Trophoblast cell (in vitro differentiated cells and primary cell): ENCODE measurements around the gene PPM1H.

ENCODE experiments used
- DNase-seq, 2 donors: peaks; one replicate each; pipeline ENCODE4 v3.0.0-alpha.2; 2016
- H2AFZ ChIP-seq: 2 replicates; pipeline ENCODE4 v1.6.1; 2013; ENCODE audit warnings: low read length, moderate library complexity, mild to moderate bottlenecking; ENCODE audit not compliant: insufficient read depth, poor library complexity
- H2AK5ac ChIP-seq: 2 replicates; pipeline ENCODE4 v1.6.1; 2013; ENCODE audit warnings: mild to moderate bottlenecking, low read length
- H2BK120ac ChIP-seq: 2 replicates; pipeline ENCODE4 v1.6.1; 2013; ENCODE audit warnings: low read length, mild to moderate bottlenecking, moderate library complexity; ENCODE audit not compliant: insufficient read depth, poor library complexity
- H2BK12ac ChIP-seq: 2 replicates; pipeline ENCODE4 v1.6.1; 2013; ENCODE audit warnings: mild to moderate bottlenecking, low read length, moderate library complexity
- H2BK5ac ChIP-seq: 2 replicates; pipeline ENCODE4 v1.6.1; 2013; ENCODE audit warnings: low read length, low read depth, moderate library complexity, mild to moderate bottlenecking; ENCODE audit not compliant: poor library complexity
- H3K14ac ChIP-seq: 2 replicates; pipeline ENCODE4 v1.6.1; 2013; ENCODE audit warnings: mild to moderate bottlenecking, low read length
- H3K18ac ChIP-seq: 2 replicates; pipeline ENCODE4 v1.6.1; 2013; ENCODE audit warnings: mild to moderate bottlenecking, low read length
- H3K23ac ChIP-seq: 2 replicates; pipeline ENCODE4 v1.6.1; 2013; ENCODE audit warnings: low read length
- H3K27ac ChIP-seq: 2 replicates; pipeline ENCODE4 v1.5.1; 2013; ENCODE audit warnings: low read depth, mild to moderate bottlenecking, inconsistent platforms, low read length, moderate library complexity
- H3K27me3 ChIP-seq: 2 replicates; pipeline ENCODE4 v1.6.1; 2013; ENCODE audit warnings: inconsistent platforms, mild to moderate bottlenecking, low read length, moderate library complexity; ENCODE audit not compliant: insufficient read depth
- H3K36me3 ChIP-seq, 2 experiments: 1 replicate in 1 of 2; 2 replicates in 1 of 2; pipeline ENCODE4 v1.6.1; 2013; ENCODE audit warnings: low read length in 2 of 2, mild to moderate bottlenecking in 2 of 2, moderate library complexity in 1 of 2; ENCODE audit not compliant: insufficient read depth in 2 of 2, control insufficient read depth in 1 of 2
- H3K4ac ChIP-seq: 2 replicates; pipeline ENCODE4 v1.6.1; 2013; ENCODE audit warnings: low read depth, mild to moderate bottlenecking, low read length, moderate library complexity
- H3K4me1 ChIP-seq, 2 experiments: 1 replicate in 1 of 2; 2 replicates in 1 of 2; pipeline ENCODE4 v1.6.1; 2013; ENCODE audit warnings: low read length in 2 of 2, mild to moderate bottlenecking in 2 of 2, moderate library complexity in 1 of 2; ENCODE audit not compliant: insufficient read depth in 2 of 2, control insufficient read depth in 1 of 2
- H3K4me2 ChIP-seq: 2 replicates; pipeline ENCODE4 v1.6.1; 2013; ENCODE audit warnings: inconsistent platforms, mild to moderate bottlenecking, low read length, moderate library complexity
- H3K4me3 ChIP-seq: 2 replicates; pipeline ENCODE4 v1.5.1; 2013; ENCODE audit warnings: mild to moderate bottlenecking, low read depth, low read length, inconsistent platforms
- H3K79me1 ChIP-seq: one replicate; pipeline ENCODE4 v1.6.1; 2013; ENCODE audit warnings: low read length
- H3K79me2 ChIP-seq: 2 replicates; pipeline ENCODE4 v1.6.1; 2013; ENCODE audit warnings: low read length, mild to moderate bottlenecking; ENCODE audit not compliant: control insufficient read depth, insufficient read depth, poor library complexity
- H3K9ac ChIP-seq: 2 replicates; pipeline ENCODE4 v1.6.1; 2013; ENCODE audit warnings: mild to moderate bottlenecking, low read length
- H3K9me3 ChIP-seq: 2 replicates; pipeline ENCODE4 v1.6.1; 2013; ENCODE audit warnings: low read depth, mild to moderate bottlenecking, control low read depth, inconsistent platforms, low read length; ENCODE audit not compliant: insufficient read depth
- H4K12ac ChIP-seq: 2 replicates; pipeline ENCODE4 v1.6.1; 2013; ENCODE audit warnings: low read depth, mild to moderate bottlenecking, low read length, moderate library complexity
- H4K8ac ChIP-seq: 2 replicates; pipeline ENCODE4 v1.6.1; 2013; ENCODE audit warnings: low read depth, mild to moderate bottlenecking, low read length, moderate library complexity
- H4K91ac ChIP-seq: one replicate; pipeline ENCODE4 v1.6.1; 2013; ENCODE audit warnings: low read depth, mild to moderate bottlenecking, low read length, moderate library complexity
- WGBS: extraction: QIAGEN DNeasy Blood & Tissue Kit; methylation state at CpG from one replicate; pipeline ENCODE4 v1.1.7; 2013; ENCODE audit warnings: missing lambda C conversion rate; ENCODE audit not compliant: insufficient read length, insufficient coverage; ENCODE audit errors: extremely low coverage; 5-methylcytosine and 5-hydroxymethylcytosine counted together

Gene PPM1H

DNA sequence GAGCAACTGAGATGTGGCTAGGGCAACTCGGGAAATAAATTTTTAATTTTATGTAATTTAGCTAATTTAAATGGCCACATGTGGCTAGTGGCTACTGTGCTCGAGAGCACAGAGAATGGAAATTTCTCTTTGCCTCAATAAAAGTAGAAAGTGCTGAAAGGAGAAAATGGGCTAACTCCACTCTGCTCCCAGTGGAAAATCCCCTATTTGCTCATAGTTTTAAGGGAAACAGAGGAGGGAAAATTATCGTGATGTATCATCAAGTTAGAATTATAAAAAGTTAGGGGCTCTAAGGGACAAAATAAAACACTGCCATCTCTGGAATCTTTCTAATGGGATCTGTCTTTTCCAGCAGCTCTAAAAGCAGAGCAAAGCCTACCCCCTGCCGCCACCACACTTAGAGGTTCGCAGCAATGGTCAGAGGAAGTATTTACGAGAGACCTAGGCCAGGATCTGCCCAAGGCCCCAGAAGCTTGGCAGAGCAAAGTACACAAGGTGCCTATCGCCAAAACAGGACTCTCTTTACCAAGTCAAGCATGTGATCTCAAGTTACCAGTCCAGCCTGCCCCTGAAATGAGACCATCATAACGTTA lies 220.7 kb downstream of the PPM1H start:
- no CpG with 5 or more reads among the region's 8 CpGs for WGBS
- Histone ChIP-seq H2BK12ac (no peak overlapping the region), H4K12ac (no peak overlapping the region), H2BK120ac (no peak overlapping the region), H3K23ac (no peak overlapping the region), H4K8ac (no peak overlapping the region), H2AK5ac (no peak overlapping the region), H3K9me3 (no peaks in the 10 kb centered on the region), H2AFZ (no peak overlapping the region), H3K36me3 (no peaks in the 10 kb centered on the region), H3K27ac (no peak overlapping the region), H4K91ac (no peak overlapping the region), H3K27me3 (no peaks in the 10 kb centered on the region), H3K18ac (no peak overlapping the region), H3K79me2 (no peaks in the 10 kb centered on the region), H2BK5ac (no peak overlapping the region), H3K4me2 (no peak overlapping the region), H3K4me3 (no peak overlapping the region), H3K4ac (no peak overlapping the region), H3K4me1 (peaks cover 0 to 3% of the 10 kb centered on the region in 2 experiments), H3K9ac (no peak overlapping the region), H3K79me1 (no peaks in the 10 kb centered on the region), H3K14ac (no peak overlapping the region)
- no peak for DNase-seq

DNA sequence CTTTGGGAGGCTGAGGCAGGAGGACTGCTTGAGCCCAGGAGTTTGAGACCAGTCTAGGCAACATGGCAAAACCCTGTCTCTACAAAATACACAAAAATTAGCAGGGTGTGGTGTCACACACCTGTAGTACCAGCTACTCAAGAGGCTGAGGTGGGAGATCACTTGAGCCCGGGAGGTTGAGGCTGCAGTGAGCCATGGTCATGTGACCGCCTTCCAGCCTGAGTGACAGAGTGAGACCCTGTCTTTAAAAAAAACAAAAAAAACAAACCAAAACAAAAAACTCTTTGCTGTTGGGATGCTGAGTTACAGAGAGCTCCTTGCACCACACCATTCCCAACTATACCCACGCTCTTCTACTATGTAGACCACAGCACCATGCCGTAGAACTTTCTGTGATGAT lies 221.2 kb downstream of the PPM1H start:
- Histone ChIP-seq H3K79me2 (no peaks in the 10 kb centered on the region), H2BK120ac (no peak overlapping the region), H3K4me3 (no peak overlapping the region), H3K4me1 (peaks cover 0 to 3% of the 10 kb centered on the region in 2 experiments), H4K91ac (no peak overlapping the region), H4K12ac (no peak overlapping the region), H4K8ac (no peak overlapping the region), H3K9me3 (no peaks in the 10 kb centered on the region), H3K79me1 (no peaks in the 10 kb centered on the region), H3K9ac (no peak overlapping the region), H3K36me3 (no peaks in the 10 kb centered on the region), H3K23ac (no peak overlapping the region), H2AK5ac (no peak overlapping the region), H3K14ac (no peak overlapping the region), H3K18ac (no peak overlapping the region), H3K4me2 (no peak overlapping the region), H2BK12ac (no peak overlapping the region), H3K27ac (no peak overlapping the region), H3K27me3 (no peaks in the 10 kb centered on the region), H3K4ac (no peak overlapping the region), H2AFZ (no peak overlapping the region), H2BK5ac (no peak overlapping the region)
- no peak for DNase-seq
- WGBS = no CpG with 5 or more reads among the region's 4 CpGs

DNA sequence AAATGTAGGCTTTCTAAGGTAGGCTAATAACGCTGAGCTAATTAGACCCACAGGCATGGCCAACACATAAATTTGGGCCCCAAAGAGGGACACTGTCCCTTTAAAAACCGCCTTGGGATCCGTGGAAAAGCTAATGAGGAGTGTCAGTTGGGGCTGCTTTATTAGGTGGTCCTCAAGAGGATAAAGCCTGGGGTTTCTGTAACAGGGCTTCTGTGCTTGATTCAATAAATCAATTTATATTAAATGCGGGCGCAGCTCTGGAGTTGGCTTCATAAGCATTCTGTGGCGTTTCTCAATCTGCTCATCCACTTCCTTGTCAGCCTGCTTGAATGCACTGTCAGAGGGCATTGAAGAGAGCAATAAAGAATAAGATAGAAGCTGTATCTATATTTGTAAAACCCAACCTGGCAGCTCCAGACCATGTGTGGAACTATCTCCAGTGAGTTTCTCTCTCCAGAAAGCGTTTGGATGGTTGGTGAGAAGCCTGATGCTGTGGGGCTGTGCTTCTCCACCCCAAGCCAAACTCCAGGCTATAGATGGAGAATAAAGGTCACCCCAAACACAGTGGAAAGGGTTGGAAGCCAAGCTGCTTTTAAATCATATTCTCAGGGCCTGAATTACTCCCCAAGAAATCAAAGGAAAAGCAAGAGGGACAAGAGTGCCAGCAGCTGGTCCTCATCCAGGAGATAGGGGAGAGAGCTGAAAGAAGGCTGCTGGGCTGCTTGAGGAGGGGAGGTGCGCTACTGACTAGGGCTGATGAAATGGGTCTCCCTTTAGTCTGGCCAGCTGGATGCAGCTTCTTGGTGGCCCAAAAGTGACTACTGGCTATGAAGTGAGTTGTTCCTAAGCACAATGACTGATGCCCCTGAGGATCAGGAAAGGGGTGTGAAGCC lies 222.0 kb downstream of the PPM1H start:
- no peak overlapping the region for H4K12ac ChIP-seq
- no peak overlapping the region for H2BK12ac ChIP-seq
- H3K36me3 ChIP-seq = no peaks in the 10 kb centered on the region
- H2AK5ac ChIP-seq = no peak overlapping the region
- no peak overlapping the region for H3K27ac ChIP-seq
- no peak overlapping the region for H2BK5ac ChIP-seq
- no peak overlapping the region for H3K4ac ChIP-seq
- no peak overlapping the region for H3K14ac ChIP-seq
- DNase-seq = no peak
- no peak overlapping the region for H2BK120ac ChIP-seq
- H3K9ac ChIP-seq = no peak overlapping the region
- H3K4me2 ChIP-seq = no peak overlapping the region
- H3K23ac ChIP-seq = no peak overlapping the region
- WGBS = no CpG with 5 or more reads among the region's 8 CpGs
- H3K27me3 ChIP-seq = no peaks in the 10 kb centered on the region
- no peak overlapping the region for H2AFZ ChIP-seq
- H3K4me3 ChIP-seq = no peak overlapping the region
- no peak overlapping the region for H4K8ac ChIP-seq
- H3K18ac ChIP-seq = no peak overlapping the region
- no peak overlapping the region for H4K91ac ChIP-seq
- no peaks in the 10 kb centered on the region for H3K79me1 ChIP-seq
- no peaks in the 10 kb centered on the region for H3K79me2 ChIP-seq
- peaks cover 0 to 3% of the 10 kb centered on the region in 2 experiments for H3K4me1 ChIP-seq
- no peaks in the 10 kb centered on the region for H3K9me3 ChIP-seq

DNA sequence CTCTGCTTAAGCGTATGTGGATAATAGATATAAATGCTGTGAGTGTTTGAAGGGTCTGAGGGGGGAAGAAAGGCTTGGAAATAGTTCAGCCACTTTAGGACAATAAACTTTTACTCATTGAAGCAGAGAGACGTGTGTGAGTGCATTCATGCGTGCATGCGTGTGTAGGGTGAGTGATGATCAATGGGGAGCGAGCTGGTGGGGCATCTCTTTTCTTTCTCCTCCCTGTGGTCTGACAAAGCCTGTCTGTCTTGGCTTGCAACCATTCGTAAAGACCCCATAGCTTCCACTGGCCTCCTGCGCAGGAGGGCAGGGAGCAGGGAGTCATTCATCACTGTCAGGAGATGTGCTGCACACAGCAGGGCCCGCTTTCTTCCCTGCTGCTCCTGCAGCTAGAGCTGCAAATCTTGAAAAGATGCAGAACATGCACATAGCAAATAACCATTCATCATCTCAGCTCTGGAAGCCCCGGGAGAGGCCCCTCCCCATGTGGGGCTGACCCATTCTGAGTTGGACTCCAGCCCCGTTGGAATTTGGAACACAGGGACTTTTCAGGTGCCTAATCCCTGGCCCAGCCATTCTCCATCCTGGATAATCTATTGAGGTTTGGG lies 223.2 kb downstream of the PPM1H start:
- Histone ChIP-seq H3K79me1 (no peaks in the 10 kb centered on the region), H2AK5ac (no peak overlapping the region), H3K18ac (no peak overlapping the region), H2BK12ac (no peak overlapping the region), H4K8ac (no peak overlapping the region), H3K36me3 (no peaks in the 10 kb centered on the region), H3K27me3 (no peaks in the 10 kb centered on the region), H3K4me1 (peaks cover 0 to 3% of the 10 kb centered on the region in 2 experiments), H2BK120ac (no peak overlapping the region), H2BK5ac (no peak overlapping the region), H3K14ac (no peak overlapping the region), H3K4me3 (no peak overlapping the region), H4K91ac (no peak overlapping the region), H3K79me2 (no peaks in the 10 kb centered on the region), H4K12ac (no peak overlapping the region), H3K27ac (no peak overlapping the region), H3K4me2 (no peak overlapping the region), H2AFZ (no peak overlapping the region), H3K9me3 (no peaks in the 10 kb centered on the region), H3K4ac (no peak overlapping the region), H3K9ac (no peak overlapping the region), H3K23ac (no peak overlapping the region)
- DNase-seq = no peak
- WGBS = no CpG with 5 or more reads among the region's 10 CpGs
